Vagina (tissue), 2 donors: Measurements from ENCODE around the gene MCCD1. TPM values are rescaled to one million over a fixed set of nuclear protein-coding genes. Genes with fewer than 3 reads are reported as not detected.
A peak's percentile ranks its signal among the peaks of the same experiment; 100 is the strongest.

ENCODE experiments used
- DNase-seq, 2 donors: peaks; one replicate each; pipeline ENCODE4 v3.0.0-alpha.2; 2017; ENCODE audit errors: extremely low spot score in 2 of 2
- H3K27ac ChIP-seq: fragments of 200-600 bp; sonication (generic); one replicate; pipeline ENCODE4 v1.5.1; 2019
- H3K27me3 ChIP-seq: fragments of 200-600 bp; sonication (generic); one replicate; pipeline ENCODE4 v1.5.1; 2019
- H3K36me3 ChIP-seq, 2 donors: fragments of 200-600 bp; sonication (generic); one replicate each; pipeline ENCODE4 v1.5.1; 2017 to 2019
- H3K4me1 ChIP-seq: fragments of 200-600 bp; sonication (generic); one replicate; pipeline ENCODE4 v1.5.1; 2019
- H3K4me3 ChIP-seq, 2 donors: fragments of 200-600 bp; sonication (generic); 1 replicate in 1 of 2; 2 replicates in 1 of 2; pipeline ENCODE4 v1.5.1; 2016 to 2019
- H3K9me3 ChIP-seq: fragments of 200-600 bp; sonication (generic); one replicate; pipeline ENCODE4 v1.5.1; 2019
- CTCF ChIP-seq, 3 experiments: fragments of 450-650 bp in 2 of 3; fragments of 200-600 bp in 1 of 3; sonication (generic) in 1 of 3; IDR thresholded peaks; one replicate each; pipeline ENCODE4 v1.5.1; 2017 to 2019; ENCODE audit warnings: antibody characterized with exemption in 3 of 3, mild to moderate bottlenecking in 2 of 3, moderate library complexity in 2 of 3
- POLR2A ChIP-seq, 2 donors: fragments of 450-650 bp; IDR thresholded peaks; one replicate each; pipeline ENCODE4 v1.6.1; 2017; ENCODE audit warnings: antibody characterized with exemption in 2 of 2, mild to moderate bottlenecking in 2 of 2, moderate library complexity in 2 of 2
- POLR2AphosphoS5 ChIP-seq, 2 donors: sonication (generic); formaldehyde crosslinking; IDR thresholded peaks; one replicate each; pipeline ENCODE4 v1.9.0; 2017; ENCODE audit warnings: antibody characterized with exemption in 2 of 2, mild to moderate bottlenecking in 2 of 2, low read depth in 1 of 2; ENCODE audit not compliant: insufficient read depth in 1 of 2
- intact Hi-C: fragments of 100-400 bp; cut with DNase I; formaldehyde crosslinking; loops from one replicate; pipeline ENCODE4 v1.15.1; 2023
- total RNA-seq: library from RNA; depleted of rRNA; stranded (reverse); fragments of >200 nt; gene quantifications from one replicate; pipeline ENCODE4 v1.2.3, GENCODE V29; 2016

The MCCD1 gene
- total RNA-seq, result not detected

GRCh38 chr6:31528821-31529328, at the start of gene MCCD1:
MCCD1 (plus strand) TSS chr6:31528962; CDS start chr6:31529015, 53 bp downstream.
- TF ChIP-seq POLR2AphosphoS5 (IDR thresholded peaks at IDR 0.05; ENCODE audit: insufficient read depth in 1 of 2, low read depth in 1 of 2) (no peak), POLR2A (IDR thresholded peaks at IDR 0.05) (no peak), CTCF (IDR thresholded peaks at IDR 0.05) (no peak)
- no peak for DNase-seq
- Histone ChIP-seq H3K27me3 (no peaks in the 10 kb centered on the region), H3K4me3 (no peak within 1 kb of the TSS), H3K27ac (no peak within 1 kb of the TSS), H3K9me3 (no peaks in the 10 kb centered on the region), H3K36me3 (peaks cover 0 to 42% of the 10 kb centered on the region in 2 donors), H3K4me1 (no peaks in the 10 kb centered on the region)
- intact Hi-C loops, result no loop called here

GRCh38 chr6:31479151-31479932, 49.4 kb upstream of the MCCD1 start:
- intact Hi-C loops, result no loop called here
- TF ChIP-seq POLR2A (IDR thresholded peaks at IDR 0.05) (no peak), CTCF (IDR thresholded peaks at IDR 0.05) (no peak), POLR2AphosphoS5 (IDR thresholded peaks at IDR 0.05; ENCODE audit: insufficient read depth in 1 of 2, low read depth in 1 of 2) (no peak)
- H3K9me3 ChIP-seq, result no peaks in the 10 kb centered on the region

GRCh38 chr6:31479933-31480535, 48.7 kb upstream of the MCCD1 start:
- Histone ChIP-seq H3K4me1 (no peaks in the 10 kb centered on the region), H3K4me3 (no peak overlapping the region), H3K9me3 (no peaks in the 10 kb centered on the region), H3K27me3 (no peaks in the 10 kb centered on the region), H3K27ac (no peak overlapping the region), H3K36me3 (no peaks in the 10 kb centered on the region)
- no peak for DNase-seq
- TF ChIP-seq POLR2A (IDR thresholded peaks at IDR 0.05) (no peak), POLR2AphosphoS5 (IDR thresholded peaks at IDR 0.05; ENCODE audit: insufficient read depth in 1 of 2, low read depth in 1 of 2) (no peak), CTCF (IDR thresholded peaks at IDR 0.05) (no peak)
- intact Hi-C loops, result no loop called here

More at GRCh38 chr6:31479151-31479932, 49.4 kb upstream of the MCCD1 start:
- Histone ChIP-seq H3K27ac (no peak overlapping the region), H3K4me3 (no peak overlapping the region), H3K27me3 (no peaks in the 10 kb centered on the region), H3K36me3 (no peaks in the 10 kb centered on the region), H3K4me1 (no peaks in the 10 kb centered on the region)
- peak in 1 of 2 donors; percentile 65 for DNase-seq

- H3K4me3 ChIP-seq, result no peak overlapping the region
- no peak for TF ChIP-seq CTCF (IDR thresholded peaks at IDR 0.05)
- no peak for TF ChIP-seq POLR2AphosphoS5 (IDR thresholded peaks at IDR 0.05; ENCODE audit: insufficient read depth in 1 of 2, low read depth in 1 of 2)
- TF ChIP-seq POLR2A (IDR thresholded peaks at IDR 0.05), result no peak
- intact Hi-C loops, result no loop called here
- H3K27ac ChIP-seq, result no peak overlapping the region
- H3K9me3 ChIP-seq, result no peaks in the 10 kb centered on the region
- no peaks in the 10 kb centered on the region for H3K4me1 ChIP-seq
- no peaks in the 10 kb centered on the region for H3K36me3 ChIP-seq
- no peaks in the 10 kb centered on the region for H3K27me3 ChIP-seq
- DNase-seq, result peak in 1 of 2 donors; percentile 58
Measured at GRCh38 chr6:31480574-31480973, 48.2 kb upstream of the MCCD1 start.

GRCh38 chr6:31483392-31483791, 45.4 kb upstream of the MCCD1 start:
- TF ChIP-seq POLR2A (IDR thresholded peaks at IDR 0.05) (no peak), POLR2AphosphoS5 (IDR thresholded peaks at IDR 0.05; ENCODE audit: insufficient read depth in 1 of 2, low read depth in 1 of 2) (no peak), CTCF (IDR thresholded peaks at IDR 0.05) (no peak)
- no peaks in the 10 kb centered on the region for H3K9me3 ChIP-seq
- H3K4me3 ChIP-seq, result no peak overlapping the region
- H3K27me3 ChIP-seq, result no peaks in the 10 kb centered on the region
- no peak for DNase-seq
- H3K4me1 ChIP-seq, result no peaks in the 10 kb centered on the region
- intact Hi-C loops, result no loop called here
- H3K36me3 ChIP-seq, result no peaks in the 10 kb centered on the region
- H3K27ac ChIP-seq, result no peak overlapping the region
